Endothelial cell (in vitro differentiated cells): Measurements from ENCODE around the gene TNFRSF4. TPM values are rescaled to one million over a fixed set of nuclear protein-coding genes. Genes with fewer than 3 reads are reported as not detected.

Experiments
- DNase-seq: peaks from one replicate; pipeline ENCODE4 v3.0.0; 2021; ENCODE audit warnings: low spot score
- H3K27ac Mint-ChIP-seq: one replicate; pipeline ENCODE4 v1.8.0; 2021; ENCODE audit warnings: mixed read lengths, inconsistent platforms; ENCODE audit not compliant: unreplicated experiment
- H3K27me3 Mint-ChIP-seq: one replicate; pipeline ENCODE4 v1.8.0; 2021; ENCODE audit warnings: mild to moderate bottlenecking, moderate library complexity, mixed read lengths, inconsistent platforms; ENCODE audit not compliant: unreplicated experiment
- H3K36me3 Mint-ChIP-seq: one replicate; pipeline ENCODE4 v1.8.0; 2021; ENCODE audit warnings: mild to moderate bottlenecking, low read depth, mixed read lengths, inconsistent platforms; ENCODE audit not compliant: unreplicated experiment
- H3K4me1 Mint-ChIP-seq: one replicate; pipeline ENCODE4 v1.8.0; 2021; ENCODE audit warnings: mild to moderate bottlenecking, mixed read lengths, inconsistent platforms; ENCODE audit not compliant: unreplicated experiment
- H3K4me3 Mint-ChIP-seq: one replicate; pipeline ENCODE4 v1.8.0; 2021; ENCODE audit warnings: mild to moderate bottlenecking, mixed read lengths, inconsistent platforms; ENCODE audit not compliant: unreplicated experiment
- H3K9me3 Mint-ChIP-seq: one replicate; pipeline ENCODE4 v1.8.0; 2021; ENCODE audit warnings: mixed read lengths, inconsistent platforms; ENCODE audit not compliant: unreplicated experiment
- total RNA-seq: library from RNA; stranded (reverse); fragmentation: NEBNext Ultra II Directional; extraction: Animal tissue kit (Norgen Biotek cat#: 25700); gene quantifications from one replicate; pipeline ENCODE4 v1.2.1, GENCODE V29; 2021; ENCODE audit not compliant: unreplicated experiment
- TF ChIP-seq, protein P1 (sequence below): fragments of 200-600 bp; sonication (generic); IDR thresholded peaks from one replicate; pipeline ENCODE4 v1.5.0; 2021; ENCODE audit warnings: antibody characterized with exemption; ENCODE audit not compliant: unreplicated experiment

TNFRSF4 gene
- total RNA-seq, 1 donor from 2014 or later = 0.80 TPM

DNA sequence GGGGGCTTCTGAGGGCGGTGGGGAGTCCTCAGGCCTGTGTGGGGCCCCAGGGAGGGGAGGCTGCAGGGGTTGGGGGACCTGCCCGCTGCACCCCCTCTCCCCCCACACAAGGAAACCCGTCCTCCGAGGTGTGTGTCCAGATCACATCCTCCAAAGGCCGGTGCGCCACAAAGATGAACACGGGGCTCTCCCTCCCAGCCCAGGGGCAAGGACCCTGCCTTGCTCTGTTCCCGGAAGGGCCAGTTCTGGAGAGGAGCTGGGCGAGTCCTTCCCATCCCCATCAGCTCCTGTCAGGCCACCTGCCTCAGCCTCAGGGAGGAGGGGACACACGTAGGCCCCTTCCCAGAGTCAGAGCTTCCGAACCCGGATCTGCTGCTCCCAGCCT, 42.8 kb downstream of the TNFRSF4 start:
- no peaks in the 10 kb centered on the region for H3K4me1 Mint-ChIP-seq
- no peaks in the 10 kb centered on the region for H3K27me3 Mint-ChIP-seq
- H3K4me3 Mint-ChIP-seq = no peak overlapping the region
- no peak overlapping the region for H3K27ac Mint-ChIP-seq
- H3K9me3 Mint-ChIP-seq = no peaks in the 10 kb centered on the region
- peak; percentile 2 for DNase-seq
- H3K36me3 Mint-ChIP-seq = no peaks in the 10 kb centered on the region
- TF ChIP-seq, protein P1, sequence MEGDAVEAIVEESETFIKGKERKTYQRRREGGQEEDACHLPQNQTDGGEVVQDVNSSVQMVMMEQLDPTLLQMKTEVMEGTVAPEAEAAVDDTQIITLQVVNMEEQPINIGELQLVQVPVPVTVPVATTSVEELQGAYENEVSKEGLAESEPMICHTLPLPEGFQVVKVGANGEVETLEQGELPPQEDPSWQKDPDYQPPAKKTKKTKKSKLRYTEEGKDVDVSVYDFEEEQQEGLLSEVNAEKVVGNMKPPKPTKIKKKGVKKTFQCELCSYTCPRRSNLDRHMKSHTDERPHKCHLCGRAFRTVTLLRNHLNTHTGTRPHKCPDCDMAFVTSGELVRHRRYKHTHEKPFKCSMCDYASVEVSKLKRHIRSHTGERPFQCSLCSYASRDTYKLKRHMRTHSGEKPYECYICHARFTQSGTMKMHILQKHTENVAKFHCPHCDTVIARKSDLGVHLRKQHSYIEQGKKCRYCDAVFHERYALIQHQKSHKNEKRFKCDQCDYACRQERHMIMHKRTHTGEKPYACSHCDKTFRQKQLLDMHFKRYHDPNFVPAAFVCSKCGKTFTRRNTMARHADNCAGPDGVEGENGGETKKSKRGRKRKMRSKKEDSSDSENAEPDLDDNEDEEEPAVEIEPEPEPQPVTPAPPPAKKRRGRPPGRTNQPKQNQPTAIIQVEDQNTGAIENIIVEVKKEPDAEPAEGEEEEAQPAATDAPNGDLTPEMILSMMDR = no peak

DNA sequence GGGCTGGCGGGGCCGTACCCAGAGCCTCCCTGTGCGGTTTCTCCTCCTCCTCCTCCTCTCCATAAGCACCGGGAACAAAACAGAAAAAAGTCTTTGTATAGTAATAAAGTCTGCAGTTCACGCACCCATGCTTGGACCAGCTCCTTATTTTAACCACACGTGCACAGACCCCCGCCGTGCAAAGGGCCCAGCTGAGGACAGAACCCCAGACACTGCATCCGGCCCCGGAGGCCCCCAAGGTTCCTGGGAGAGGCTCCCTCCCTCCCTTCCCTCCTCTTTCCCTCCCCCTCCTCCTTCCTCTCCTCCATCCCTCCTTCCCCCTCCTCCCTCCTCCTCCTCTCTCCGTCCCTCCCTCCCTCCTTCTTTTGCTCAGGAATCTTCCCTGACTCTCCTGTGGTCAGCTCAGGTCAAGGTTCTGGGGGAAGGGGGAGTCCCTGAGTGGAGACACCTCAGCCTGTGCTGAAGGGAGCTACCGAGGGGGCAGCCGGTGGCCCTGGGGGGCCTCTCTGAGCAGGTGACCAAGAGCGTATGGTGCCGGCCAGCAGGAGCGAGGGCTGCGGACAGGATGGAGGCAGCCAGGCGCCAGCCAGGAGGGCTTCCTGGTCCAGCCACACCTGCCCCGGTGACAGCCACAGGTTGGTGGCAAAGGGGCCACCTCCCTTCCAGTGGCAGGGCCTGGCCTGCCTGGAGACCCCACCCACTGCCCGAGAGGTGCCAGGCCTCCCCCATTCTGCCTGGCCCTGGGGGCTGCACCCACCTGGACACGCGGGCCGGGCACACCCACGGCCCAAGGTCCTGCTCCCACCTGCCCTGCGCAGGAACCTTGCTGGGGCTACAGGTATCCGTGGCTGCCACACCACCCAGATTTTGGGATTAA, 43.5 kb downstream of the TNFRSF4 start:
- H3K4me3 Mint-ChIP-seq = no peak overlapping the region

DNA sequence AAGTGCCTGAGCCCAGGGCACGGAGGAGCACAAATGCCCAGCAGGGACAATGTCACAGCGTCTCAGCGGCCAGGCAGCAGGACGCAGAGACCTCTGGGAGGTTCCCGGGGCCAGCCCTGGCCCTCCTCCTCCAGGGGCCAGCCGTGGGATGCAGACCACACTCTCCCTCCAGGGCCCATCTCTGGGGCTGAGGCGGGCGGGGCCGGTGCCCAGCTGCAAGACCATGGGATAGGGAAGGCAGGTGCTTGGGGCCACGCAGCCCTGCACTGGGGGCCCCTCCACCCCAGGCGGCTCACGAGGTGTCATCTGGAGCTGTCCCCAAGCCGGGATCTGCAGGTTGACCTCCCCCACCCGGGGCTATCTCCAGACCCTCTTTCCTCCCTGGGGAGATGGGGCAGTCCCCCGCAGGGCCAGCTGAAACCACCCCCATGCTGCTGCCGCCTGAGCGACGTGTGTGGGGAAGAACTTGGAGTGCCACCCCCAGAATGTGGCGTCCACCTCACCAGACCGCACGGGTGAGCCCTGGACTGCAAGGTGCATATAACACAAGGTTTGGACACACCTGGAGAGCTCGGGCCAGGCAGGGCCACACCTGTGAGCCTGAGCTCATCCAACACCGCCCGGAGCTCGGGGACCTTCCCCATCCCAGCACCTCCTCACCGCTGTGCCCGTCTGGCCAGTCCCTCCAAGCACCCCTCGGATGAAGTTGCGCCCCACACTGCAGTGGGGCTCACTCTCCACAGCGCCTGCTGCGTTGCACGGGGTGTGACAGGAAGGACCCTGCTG, 44.3 kb downstream of the TNFRSF4 start:
- Mint-ChIP-seq H3K4me3 (no peak overlapping the region), H3K36me3 (no peaks in the 10 kb centered on the region), H3K27me3 (peaks cover 3% of the 10 kb centered on the region), H3K27ac (no peak overlapping the region), H3K4me1 (peaks cover 3% of the 10 kb centered on the region), H3K9me3 (no peaks in the 10 kb centered on the region)
- TF ChIP-seq, protein P1 = no peak
- DNase-seq = no peak

More for the DNA sequence above, 43.5 kb downstream of the TNFRSF4 start:
- H3K27ac Mint-ChIP-seq = no peak overlapping the region
- DNase-seq = peak; percentile 2
- H3K9me3 Mint-ChIP-seq = no peaks in the 10 kb centered on the region
- peaks cover 3% of the 10 kb centered on the region for H3K4me1 Mint-ChIP-seq
- H3K36me3 Mint-ChIP-seq = no peaks in the 10 kb centered on the region
- TF ChIP-seq, protein P1 = no peak
- peaks cover 3% of the 10 kb centered on the region for H3K27me3 Mint-ChIP-seq

DNA sequence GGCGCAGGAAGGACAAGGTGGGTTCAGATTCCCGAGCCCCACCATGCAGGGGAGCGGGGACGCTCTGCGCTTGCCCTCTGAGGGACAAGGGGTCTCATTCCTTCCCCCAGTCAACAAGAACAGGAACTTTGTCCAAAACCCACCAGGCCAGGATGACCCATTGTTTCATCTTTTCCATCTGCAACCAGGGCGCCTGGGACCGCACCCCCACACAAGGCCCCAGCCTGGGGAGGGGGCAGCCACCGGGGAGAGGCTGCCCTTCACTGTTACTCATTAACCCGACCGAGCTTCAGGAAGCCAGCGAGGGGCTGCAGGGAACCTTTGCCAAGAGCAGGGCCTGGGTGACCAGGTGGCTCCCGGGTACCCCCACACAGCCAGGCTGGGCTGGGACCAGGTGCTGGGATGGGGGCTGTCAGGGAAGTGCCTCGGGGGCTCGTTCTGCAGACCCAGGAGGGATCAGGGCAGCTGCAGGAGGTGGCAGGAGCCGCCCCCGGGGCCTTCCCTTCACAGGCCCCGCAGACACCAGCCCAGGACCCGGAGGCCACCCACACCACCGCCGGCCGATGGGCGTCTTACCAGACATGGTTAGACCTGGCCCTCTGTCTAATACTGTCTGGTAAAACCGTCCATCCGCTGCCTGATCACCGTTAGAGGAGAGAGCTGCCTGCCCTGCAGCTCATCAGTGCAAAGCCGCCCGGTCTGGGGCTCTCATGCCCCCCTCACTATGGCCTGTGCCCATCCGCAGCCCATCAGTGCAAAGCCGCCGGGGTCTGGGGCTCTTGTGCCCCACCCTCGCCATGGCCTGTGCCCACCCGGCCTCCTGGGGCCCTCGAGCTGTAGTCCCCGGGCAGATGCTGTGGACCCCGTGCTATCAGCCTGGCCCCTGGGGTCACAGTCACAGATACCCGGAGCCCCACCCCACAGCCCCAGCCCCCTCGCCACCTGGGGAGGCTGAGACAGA, 45.2 kb downstream of the TNFRSF4 start:
- H3K4me1 Mint-ChIP-seq = peaks cover 7% of the 10 kb centered on the region
- H3K27me3 Mint-ChIP-seq = peaks cover 9% of the 10 kb centered on the region
- DNase-seq = no peak
- H3K4me3 Mint-ChIP-seq = no peak overlapping the region
- H3K36me3 Mint-ChIP-seq = peaks cover 7% of the 10 kb centered on the region
- TF ChIP-seq, protein P1 = no peak
- H3K27ac Mint-ChIP-seq = no peak overlapping the region
- no peaks in the 10 kb centered on the region for H3K9me3 Mint-ChIP-seq
